SU-DHL-6 (cell line): ENCODE measurements around the gene POMT2.

Experiments used
- EZH2phosphoT487 ChIP-seq: fragments of 200-600 bp; sonication (generic), shearing (Covaris generic); conservative IDR thresholded peaks from 2 replicates; pipeline ENCODE4 v1.6.1; 2018; ENCODE audit warnings: mild to moderate bottlenecking, antibody characterized with exemption, low read length, moderate library complexity, mixed read lengths
- TF ChIP-seq, protein P1 (sequence below): fragments of 200-600 bp; sonication (generic); IDR thresholded peaks from one replicate; pipeline ENCODE4 v1.5.1; 2017; ENCODE audit warnings: antibody characterized with exemption, mild to moderate bottlenecking, low read length, moderate library complexity; ENCODE audit not compliant: insufficient read depth, poor library complexity, severe bottlenecking

DNA sequence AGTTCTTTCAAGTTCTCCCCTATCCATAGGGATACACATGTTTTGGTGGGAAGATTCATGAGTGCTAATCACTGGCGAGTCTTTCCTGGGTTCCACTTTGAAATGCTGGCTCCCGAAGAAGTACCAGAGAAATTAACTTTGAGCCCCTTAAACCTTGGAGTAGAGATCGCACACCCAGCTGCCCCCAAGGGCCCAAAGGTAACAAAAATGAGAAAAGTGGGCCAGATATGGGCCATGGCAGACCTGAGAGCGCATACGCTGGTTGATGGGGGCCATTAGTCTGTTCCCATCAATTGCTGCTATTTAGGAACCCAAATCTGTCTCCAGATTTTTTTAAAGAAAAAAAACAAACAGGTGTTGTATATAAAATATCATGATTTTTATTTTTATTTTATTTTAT is 2.3 kb upstream of the POMT2 start:
- TF ChIP-seq, protein P1, sequence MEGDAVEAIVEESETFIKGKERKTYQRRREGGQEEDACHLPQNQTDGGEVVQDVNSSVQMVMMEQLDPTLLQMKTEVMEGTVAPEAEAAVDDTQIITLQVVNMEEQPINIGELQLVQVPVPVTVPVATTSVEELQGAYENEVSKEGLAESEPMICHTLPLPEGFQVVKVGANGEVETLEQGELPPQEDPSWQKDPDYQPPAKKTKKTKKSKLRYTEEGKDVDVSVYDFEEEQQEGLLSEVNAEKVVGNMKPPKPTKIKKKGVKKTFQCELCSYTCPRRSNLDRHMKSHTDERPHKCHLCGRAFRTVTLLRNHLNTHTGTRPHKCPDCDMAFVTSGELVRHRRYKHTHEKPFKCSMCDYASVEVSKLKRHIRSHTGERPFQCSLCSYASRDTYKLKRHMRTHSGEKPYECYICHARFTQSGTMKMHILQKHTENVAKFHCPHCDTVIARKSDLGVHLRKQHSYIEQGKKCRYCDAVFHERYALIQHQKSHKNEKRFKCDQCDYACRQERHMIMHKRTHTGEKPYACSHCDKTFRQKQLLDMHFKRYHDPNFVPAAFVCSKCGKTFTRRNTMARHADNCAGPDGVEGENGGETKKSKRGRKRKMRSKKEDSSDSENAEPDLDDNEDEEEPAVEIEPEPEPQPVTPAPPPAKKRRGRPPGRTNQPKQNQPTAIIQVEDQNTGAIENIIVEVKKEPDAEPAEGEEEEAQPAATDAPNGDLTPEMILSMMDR, result no peak
- no peak for TF ChIP-seq EZH2phosphoT487
